Prostate gland (tissue), 2 donors: ENCODE measurements around the gene COL1A1. TPM values are rescaled to one million over a fixed set of nuclear protein-coding genes. Genes with fewer than 3 reads are reported as not detected.
A peak's percentile ranks its signal among the peaks of the same experiment; 100 is the strongest.

Experiments
- DNase-seq: peaks from one replicate; pipeline ENCODE4 v3.0.0-alpha.2; 2019; ENCODE audit warnings: low spot score
- H3K27ac ChIP-seq, 2 donors: fragments of 200-600 bp; sonication (generic); 2 replicates each; pipeline ENCODE4 v1.5.1; 2017 to 2019
- H3K27me3 ChIP-seq: fragments of 200-600 bp; sonication (generic); replicated peaks from 2 replicates; pipeline ENCODE4 v1.5.1; 2019; ENCODE audit not compliant: insufficient read depth
- H3K36me3 ChIP-seq, 2 donors: fragments of 200-600 bp; sonication (generic); 1 replicate in 1 of 2; 2 replicates in 1 of 2; pipeline versions ENCODE4 v1.5.1 to v1.8.1; 2017 to 2019
- H3K4me1 ChIP-seq: fragments of 200-600 bp; sonication (generic); replicated peaks from 2 replicates; pipeline ENCODE4 v1.5.1; 2019
- H3K4me3 ChIP-seq, 2 donors: fragments of 200-600 bp; sonication (generic); 2 replicates each; pipeline ENCODE4 v1.5.1; 2017 to 2019
- H3K9me3 ChIP-seq: fragments of 200-600 bp; sonication (generic); 2 replicates; pipeline ENCODE4 v1.5.1; 2017
- POLR2A ChIP-seq: fragments of 450-650 bp; IDR thresholded peaks from one replicate; pipeline ENCODE4 v1.6.1; 2016; ENCODE audit warnings: antibody characterized with exemption, mild to moderate bottlenecking
- POLR2AphosphoS5 ChIP-seq: sonication (generic); formaldehyde crosslinking; IDR thresholded peaks from one replicate; pipeline ENCODE4 v1.6.1; 2017; ENCODE audit warnings: antibody characterized with exemption
- WGBS: methylation state at CpG from one replicate; pipeline ENCODE4 v1.1.5; 2018; 5-methylcytosine and 5-hydroxymethylcytosine counted together
- intact Hi-C: fragments of 100-400 bp; cut with DNase I; formaldehyde crosslinking; loops from one replicate; pipeline ENCODE4 v1.14.2; 2022
- total RNA-seq, 2 donors: library from RNA; depleted of rRNA; stranded (reverse); fragments of >200 nt; gene quantifications; one replicate each; pipeline ENCODE4 v1.1.0, GENCODE V29; 2016
- TF ChIP-seq, protein P1 (sequence below), 4 experiments: fragments of 200-600 bp in 2 of 4; fragments of 450-650 bp in 2 of 4; sonication (generic) in 2 of 4; IDR thresholded peaks; 1 replicate in 3 of 4; 2 replicates in 1 of 4; pipeline ENCODE4 v1.5.1; 2016 to 2019; ENCODE audit warnings: antibody characterized with exemption in 4 of 4, mild to moderate bottlenecking in 2 of 4, moderate library complexity in 2 of 4

Gene COL1A1
- total RNA-seq, 2 donors from 2014 or later: 21.5 to 81.0 TPM

DNA sequence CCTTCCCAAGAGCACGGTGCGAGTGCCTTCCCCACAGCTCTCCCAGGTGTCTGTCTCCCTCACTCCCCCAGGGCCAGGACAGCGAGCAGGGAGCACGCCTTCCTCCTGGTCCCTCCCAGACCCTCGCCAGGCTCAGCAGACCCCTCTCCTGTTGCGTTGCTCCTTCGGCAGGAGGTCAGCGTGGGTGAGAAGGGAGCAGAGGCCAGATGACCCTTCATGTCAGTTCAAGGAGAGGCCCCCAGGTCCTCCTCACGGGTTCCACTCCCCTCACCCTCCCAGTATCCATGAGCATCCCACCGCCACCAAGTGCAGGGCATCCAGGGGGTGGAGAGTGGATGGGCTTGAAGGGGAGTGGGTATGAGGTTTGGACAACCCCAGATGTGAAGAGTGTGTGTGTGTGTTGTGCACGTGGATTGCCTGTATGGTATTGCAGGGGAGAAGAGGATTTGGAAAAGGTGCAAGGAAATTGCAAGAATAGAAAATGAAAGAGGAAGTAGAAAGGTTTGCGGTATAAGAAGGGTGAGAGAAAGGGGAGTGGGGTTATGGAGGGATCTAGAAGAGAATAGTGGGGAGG, 17.9 kb downstream of the COL1A1 start:
- no peaks in the 10 kb centered on the region for H3K27me3 ChIP-seq
- intact Hi-C loops: no loop called here
- no peak overlapping the region for H3K4me3 ChIP-seq
- peaks cover 0 to 4% of the 10 kb centered on the region in 2 donors for H3K36me3 ChIP-seq
- DNase-seq: no peak
- no peaks in the 10 kb centered on the region for H3K9me3 ChIP-seq
- H3K4me1 ChIP-seq: peaks cover 3% of the 10 kb centered on the region
- 67% methylated on average over 12 of the region's 12 CpGs for WGBS
- H3K27ac ChIP-seq: peak overlapping the region; percentile 20 to 35
- TF ChIP-seq POLR2AphosphoS5 (no peak), POLR2A (no peak)
- TF ChIP-seq, protein P1, sequence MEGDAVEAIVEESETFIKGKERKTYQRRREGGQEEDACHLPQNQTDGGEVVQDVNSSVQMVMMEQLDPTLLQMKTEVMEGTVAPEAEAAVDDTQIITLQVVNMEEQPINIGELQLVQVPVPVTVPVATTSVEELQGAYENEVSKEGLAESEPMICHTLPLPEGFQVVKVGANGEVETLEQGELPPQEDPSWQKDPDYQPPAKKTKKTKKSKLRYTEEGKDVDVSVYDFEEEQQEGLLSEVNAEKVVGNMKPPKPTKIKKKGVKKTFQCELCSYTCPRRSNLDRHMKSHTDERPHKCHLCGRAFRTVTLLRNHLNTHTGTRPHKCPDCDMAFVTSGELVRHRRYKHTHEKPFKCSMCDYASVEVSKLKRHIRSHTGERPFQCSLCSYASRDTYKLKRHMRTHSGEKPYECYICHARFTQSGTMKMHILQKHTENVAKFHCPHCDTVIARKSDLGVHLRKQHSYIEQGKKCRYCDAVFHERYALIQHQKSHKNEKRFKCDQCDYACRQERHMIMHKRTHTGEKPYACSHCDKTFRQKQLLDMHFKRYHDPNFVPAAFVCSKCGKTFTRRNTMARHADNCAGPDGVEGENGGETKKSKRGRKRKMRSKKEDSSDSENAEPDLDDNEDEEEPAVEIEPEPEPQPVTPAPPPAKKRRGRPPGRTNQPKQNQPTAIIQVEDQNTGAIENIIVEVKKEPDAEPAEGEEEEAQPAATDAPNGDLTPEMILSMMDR (IDR thresholded peaks at IDR 0.05): no peak

GRCh38 chr17:50182783-50183420, 18.5 kb downstream of the COL1A1 start:
- TF ChIP-seq, protein P1 (IDR thresholded peaks at IDR 0.05): no peak
- no peak for TF ChIP-seq POLR2AphosphoS5
- no peak for TF ChIP-seq POLR2A
- no peaks in the 10 kb centered on the region for H3K36me3 ChIP-seq
- no peak overlapping the region for H3K27ac ChIP-seq
- H3K4me1 ChIP-seq: peaks cover 5% of the 10 kb centered on the region
- 82% methylated on average over 18 of the region's 18 CpGs for WGBS
- H3K27me3 ChIP-seq: no peaks in the 10 kb centered on the region
- no peak overlapping the region for H3K4me3 ChIP-seq
- intact Hi-C loops: no loop called here
- H3K9me3 ChIP-seq: no peaks in the 10 kb centered on the region
- DNase-seq: no peak

DNA sequence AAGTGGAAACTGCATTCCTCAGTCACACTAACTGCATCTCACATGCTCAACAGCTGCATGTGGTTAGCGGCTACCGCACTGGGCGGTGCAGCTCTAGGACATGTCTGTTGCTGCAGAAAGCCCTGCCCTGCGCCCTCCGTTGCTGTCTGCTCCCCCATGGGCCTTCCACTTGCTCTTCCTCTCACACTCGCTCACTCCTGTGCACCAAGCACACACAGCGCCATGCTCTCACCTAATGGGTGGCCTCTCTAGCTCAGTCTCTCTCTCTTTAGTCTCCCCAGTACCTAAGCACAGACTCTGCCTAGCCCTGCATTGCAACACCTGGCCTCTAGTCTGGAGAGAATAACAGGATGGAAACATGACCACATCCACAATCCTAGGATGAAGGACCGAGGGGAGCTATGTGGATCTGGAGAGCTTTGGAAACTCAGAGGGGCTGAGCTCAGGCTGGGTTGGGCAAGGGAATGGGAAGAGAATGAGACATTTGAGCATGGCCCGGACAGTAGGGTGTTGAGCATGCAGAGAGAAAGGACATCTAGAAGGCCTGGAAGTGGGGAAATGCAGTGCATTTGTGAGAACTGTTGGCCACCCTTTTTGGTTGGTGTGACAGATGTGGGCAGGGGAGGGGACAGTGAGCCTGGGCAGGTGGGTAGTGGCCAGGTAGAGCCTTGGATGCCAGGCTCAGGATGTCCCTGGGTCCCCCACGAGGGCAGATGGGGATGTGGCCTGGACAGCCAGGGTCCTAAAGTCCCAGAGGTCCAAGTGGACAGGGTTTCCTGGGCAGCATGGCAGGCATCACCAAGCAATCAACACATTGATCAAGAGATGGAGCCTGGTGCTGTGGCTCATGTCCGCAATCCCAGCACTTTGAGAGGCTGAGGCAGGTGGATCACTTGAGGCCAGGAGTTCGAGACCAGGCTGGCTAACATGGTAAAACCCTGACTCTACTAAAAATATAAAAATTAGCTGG, 19.6 kb downstream of the COL1A1 start:
- Histone ChIP-seq H3K27me3 (no peaks in the 10 kb centered on the region), H3K4me1 (peaks cover 5% of the 10 kb centered on the region), H3K9me3 (no peaks in the 10 kb centered on the region), H3K36me3 (no peaks in the 10 kb centered on the region), H3K4me3 (no peak overlapping the region), H3K27ac (no peak overlapping the region)
- intact Hi-C loops: no loop called here
- WGBS: 67% methylated on average over 12 of the region's 12 CpGs
- TF ChIP-seq POLR2AphosphoS5 (no peak), POLR2A (no peak)
- TF ChIP-seq, protein P1 (IDR thresholded peaks at IDR 0.05): no peak
- DNase-seq: no peak

DNA sequence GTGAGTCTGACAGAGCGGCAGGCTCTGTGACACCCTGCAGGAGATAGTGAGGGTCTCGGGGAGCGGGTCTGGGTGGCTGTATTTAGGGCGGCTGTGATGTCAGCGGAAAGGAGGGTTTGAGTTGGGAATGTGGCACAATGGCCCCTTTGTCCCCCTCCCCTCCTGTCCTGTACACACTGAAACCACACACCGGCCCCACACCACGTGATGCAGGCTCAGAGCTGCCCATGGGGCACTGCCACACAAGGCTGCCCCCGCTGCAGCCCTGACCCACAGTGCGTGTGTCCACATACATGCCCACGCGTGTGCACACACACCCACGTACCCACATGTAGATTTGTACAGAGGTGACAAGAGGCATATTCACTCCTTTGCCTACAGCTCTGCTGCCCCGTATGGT, 20.3 kb downstream of the COL1A1 start:
- H3K27me3 ChIP-seq: no peaks in the 10 kb centered on the region
- H3K27ac ChIP-seq: no peak overlapping the region
- no peak overlapping the region for H3K4me3 ChIP-seq
- peaks cover 5% of the 10 kb centered on the region for H3K4me1 ChIP-seq
- no peaks in the 10 kb centered on the region for H3K36me3 ChIP-seq
- intact Hi-C loops: no loop called here
- TF ChIP-seq, protein P1 (IDR thresholded peaks at IDR 0.05): no peak
- no peaks in the 10 kb centered on the region for H3K9me3 ChIP-seq
- no peak for DNase-seq
- 84% methylated on average over 13 of the region's 13 CpGs for WGBS
